ENCODE data around the gene HPS5. TPM values are rescaled to one million over a fixed set of nuclear protein-coding genes. Genes with fewer than 3 reads are reported as not detected.

Gene HPS5
- total and polyA plus RNA-seq, 2 of the 13 experiments (the other 11 are each of a cell fraction or from before 2014, with no cell fraction given) = 6.6 to 25.5 TPM

DNA sequence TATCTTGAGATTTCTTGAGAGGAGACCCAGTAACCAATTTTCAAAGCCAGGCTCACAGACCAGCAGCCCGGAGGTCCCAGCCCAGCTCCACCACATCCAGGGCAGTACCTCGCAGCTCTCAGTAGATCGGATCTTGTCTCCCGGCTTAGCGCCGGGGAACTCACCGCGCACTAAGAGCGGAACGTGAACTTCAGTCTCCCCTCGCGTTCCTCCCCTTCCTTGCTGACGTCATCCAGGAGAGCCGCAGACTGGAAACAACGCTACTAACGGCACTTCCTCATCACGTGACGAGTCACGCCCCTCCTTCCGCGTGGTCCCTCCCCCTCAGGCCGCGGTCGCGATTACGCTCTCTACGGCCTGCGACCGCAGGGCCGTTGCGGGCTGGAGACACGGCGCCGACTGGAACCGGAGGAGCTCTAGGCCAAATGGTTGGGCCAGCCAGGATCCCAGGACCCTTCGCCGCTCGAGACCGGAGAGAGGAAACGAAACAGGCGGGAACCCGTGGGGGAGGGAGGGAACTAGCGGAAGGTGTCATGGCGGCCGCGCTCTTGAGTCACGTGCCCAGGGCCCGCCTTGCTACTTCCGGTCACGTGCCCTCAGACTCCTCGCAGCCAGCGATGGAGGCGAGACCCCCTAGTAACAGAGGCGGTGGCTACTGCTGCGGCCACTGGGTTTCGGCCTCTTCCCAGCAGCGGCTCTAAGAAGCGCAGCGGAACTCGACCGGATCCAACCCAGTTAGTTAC is at the start of gene HPS5, which contains the start of gene GTF2H1 (continued):
- TF ChIP-seq, protein P1, sequence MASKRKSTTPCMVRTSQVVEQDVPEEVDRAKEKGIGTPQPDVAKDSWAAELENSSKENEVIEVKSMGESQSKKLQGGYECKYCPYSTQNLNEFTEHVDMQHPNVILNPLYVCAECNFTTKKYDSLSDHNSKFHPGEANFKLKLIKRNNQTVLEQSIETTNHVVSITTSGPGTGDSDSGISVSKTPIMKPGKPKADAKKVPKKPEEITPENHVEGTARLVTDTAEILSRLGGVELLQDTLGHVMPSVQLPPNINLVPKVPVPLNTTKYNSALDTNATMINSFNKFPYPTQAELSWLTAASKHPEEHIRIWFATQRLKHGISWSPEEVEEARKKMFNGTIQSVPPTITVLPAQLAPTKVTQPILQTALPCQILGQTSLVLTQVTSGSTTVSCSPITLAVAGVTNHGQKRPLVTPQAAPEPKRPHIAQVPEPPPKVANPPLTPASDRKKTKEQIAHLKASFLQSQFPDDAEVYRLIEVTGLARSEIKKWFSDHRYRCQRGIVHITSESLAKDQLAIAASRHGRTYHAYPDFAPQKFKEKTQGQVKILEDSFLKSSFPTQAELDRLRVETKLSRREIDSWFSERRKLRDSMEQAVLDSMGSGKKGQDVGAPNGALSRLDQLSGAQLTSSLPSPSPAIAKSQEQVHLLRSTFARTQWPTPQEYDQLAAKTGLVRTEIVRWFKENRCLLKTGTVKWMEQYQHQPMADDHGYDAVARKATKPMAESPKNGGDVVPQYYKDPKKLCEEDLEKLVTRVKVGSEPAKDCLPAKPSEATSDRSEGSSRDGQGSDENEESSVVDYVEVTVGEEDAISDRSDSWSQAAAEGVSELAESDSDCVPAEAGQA (IDR thresholded peaks at IDR 0.05; ENCODE audit: low read depth) = peak; percentile 94
- TF ChIP-seq, protein P1 (CRISPR knock-in tag; IDR thresholded peaks at IDR 0.05; ENCODE audit: borderline replicate concordance) = no peak
- TF ChIP-seq, protein P2, sequence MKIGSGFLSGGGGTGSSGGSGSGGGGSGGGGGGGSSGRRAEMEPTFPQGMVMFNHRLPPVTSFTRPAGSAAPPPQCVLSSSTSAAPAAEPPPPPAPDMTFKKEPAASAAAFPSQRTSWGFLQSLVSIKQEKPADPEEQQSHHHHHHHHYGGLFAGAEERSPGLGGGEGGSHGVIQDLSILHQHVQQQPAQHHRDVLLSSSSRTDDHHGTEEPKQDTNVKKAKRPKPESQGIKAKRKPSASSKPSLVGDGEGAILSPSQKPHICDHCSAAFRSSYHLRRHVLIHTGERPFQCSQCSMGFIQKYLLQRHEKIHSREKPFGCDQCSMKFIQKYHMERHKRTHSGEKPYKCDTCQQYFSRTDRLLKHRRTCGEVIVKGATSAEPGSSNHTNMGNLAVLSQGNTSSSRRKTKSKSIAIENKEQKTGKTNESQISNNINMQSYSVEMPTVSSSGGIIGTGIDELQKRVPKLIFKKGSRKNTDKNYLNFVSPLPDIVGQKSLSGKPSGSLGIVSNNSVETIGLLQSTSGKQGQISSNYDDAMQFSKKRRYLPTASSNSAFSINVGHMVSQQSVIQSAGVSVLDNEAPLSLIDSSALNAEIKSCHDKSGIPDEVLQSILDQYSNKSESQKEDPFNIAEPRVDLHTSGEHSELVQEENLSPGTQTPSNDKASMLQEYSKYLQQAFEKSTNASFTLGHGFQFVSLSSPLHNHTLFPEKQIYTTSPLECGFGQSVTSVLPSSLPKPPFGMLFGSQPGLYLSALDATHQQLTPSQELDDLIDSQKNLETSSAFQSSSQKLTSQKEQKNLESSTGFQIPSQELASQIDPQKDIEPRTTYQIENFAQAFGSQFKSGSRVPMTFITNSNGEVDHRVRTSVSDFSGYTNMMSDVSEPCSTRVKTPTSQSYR (CRISPR knock-in tag; IDR thresholded peaks at IDR 0.05; ENCODE audit: borderline replicate concordance) = peak; percentile 91
- TF ChIP-seq ZFYVE20 (CRISPR knock-in tag; IDR thresholded peaks at IDR 0.05; ENCODE audit: borderline replicate concordance, low read depth) (peak; percentile 85; the same call in 1 of the 2 replicates), ZEB1 (IDR thresholded peaks at IDR 0.05; ENCODE audit: insufficient replicate concordance, low read depth) (no peak), ZNF547 (CRISPR knock-in tag; IDR thresholded peaks at IDR 0.05) (peak; percentile 97), POLR2A (IDR thresholded peaks at IDR 0.05; ENCODE audit: insufficient read depth in 1 of 2, low read depth in 2 of 2, low read length in 2 of 2) (peak; percentile 97 to 98), STAG1 (CRISPR knock-in tag; IDR thresholded peaks at IDR 0.05) (0 out of 2 replicates have a peak, but pooled peaks have one; percentile 4), HHEX (CRISPR knock-in tag; IDR thresholded peaks at IDR 0.05) (no peak), ZNF549 (CRISPR knock-in tag; IDR thresholded peaks at IDR 0.05) (no peak), KLF9 (CRISPR knock-in tag; IDR thresholded peaks at IDR 0.05; ENCODE audit: low read depth) (peak; percentile 95; the same call in 1 of the 2 replicates)
- TF ChIP-seq, protein P3, sequence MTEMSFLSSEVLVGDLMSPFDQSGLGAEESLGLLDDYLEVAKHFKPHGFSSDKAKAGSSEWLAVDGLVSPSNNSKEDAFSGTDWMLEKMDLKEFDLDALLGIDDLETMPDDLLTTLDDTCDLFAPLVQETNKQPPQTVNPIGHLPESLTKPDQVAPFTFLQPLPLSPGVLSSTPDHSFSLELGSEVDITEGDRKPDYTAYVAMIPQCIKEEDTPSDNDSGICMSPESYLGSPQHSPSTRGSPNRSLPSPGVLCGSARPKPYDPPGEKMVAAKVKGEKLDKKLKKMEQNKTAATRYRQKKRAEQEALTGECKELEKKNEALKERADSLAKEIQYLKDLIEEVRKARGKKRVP (CRISPR knock-in tag; IDR thresholded peaks at IDR 0.05) = peak in 1 of 2 experiments; percentile 54; a peak in 1 of 4 replicates
- TF ChIP-seq, protein P4, sequence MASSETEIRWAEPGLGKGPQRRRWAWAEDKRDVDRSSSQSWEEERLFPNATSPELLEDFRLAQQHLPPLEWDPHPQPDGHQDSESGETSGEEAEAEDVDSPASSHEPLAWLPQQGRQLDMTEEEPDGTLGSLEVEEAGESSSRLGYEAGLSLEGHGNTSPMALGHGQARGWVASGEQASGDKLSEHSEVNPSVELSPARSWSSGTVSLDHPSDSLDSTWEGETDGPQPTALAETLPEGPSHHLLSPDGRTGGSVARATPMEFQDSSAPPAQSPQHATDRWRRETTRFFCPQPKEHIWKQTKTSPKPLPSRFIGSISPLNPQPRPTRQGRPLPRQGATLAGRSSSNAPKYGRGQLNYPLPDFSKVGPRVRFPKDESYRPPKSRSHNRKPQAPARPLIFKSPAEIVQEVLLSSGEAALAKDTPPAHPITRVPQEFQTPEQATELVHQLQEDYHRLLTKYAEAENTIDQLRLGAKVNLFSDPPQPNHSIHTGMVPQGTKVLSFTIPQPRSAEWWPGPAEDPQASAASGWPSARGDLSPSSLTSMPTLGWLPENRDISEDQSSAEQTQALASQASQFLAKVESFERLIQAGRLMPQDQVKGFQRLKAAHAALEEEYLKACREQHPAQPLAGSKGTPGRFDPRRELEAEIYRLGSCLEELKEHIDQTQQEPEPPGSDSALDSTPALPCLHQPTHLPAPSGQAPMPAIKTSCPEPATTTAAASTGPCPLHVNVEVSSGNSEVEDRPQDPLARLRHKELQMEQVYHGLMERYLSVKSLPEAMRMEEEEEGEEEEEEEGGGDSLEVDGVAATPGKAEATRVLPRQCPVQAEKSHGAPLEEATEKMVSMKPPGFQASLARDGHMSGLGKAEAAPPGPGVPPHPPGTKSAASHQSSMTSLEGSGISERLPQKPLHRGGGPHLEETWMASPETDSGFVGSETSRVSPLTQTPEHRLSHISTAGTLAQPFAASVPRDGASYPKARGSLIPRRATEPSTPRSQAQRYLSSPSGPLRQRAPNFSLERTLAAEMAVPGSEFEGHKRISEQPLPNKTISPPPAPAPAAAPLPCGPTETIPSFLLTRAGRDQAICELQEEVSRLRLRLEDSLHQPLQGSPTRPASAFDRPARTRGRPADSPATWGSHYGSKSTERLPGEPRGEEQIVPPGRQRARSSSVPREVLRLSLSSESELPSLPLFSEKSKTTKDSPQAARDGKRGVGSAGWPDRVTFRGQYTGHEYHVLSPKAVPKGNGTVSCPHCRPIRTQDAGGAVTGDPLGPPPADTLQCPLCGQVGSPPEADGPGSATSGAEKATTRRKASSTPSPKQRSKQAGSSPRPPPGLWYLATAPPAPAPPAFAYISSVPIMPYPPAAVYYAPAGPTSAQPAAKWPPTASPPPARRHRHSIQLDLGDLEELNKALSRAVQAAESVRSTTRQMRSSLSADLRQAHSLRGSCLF (CRISPR knock-in tag; IDR thresholded peaks at IDR 0.05; ENCODE audit: borderline replicate concordance) = peak; percentile 79; the same call in 1 of the 2 replicates
